MM.1S (cell line): Measurements from ENCODE around the gene SPINT1.

Source experiments
- EZH2 ChIP-seq: fragments of 300-600 bp; sonication (generic); optimal IDR thresholded peaks from 2 replicates; pipeline ENCODE3; 2017; ENCODE audit warnings: low read depth, mild to moderate bottlenecking, antibody characterized with exemption, low read length, mixed read lengths
- TF ChIP-seq, protein P1 (sequence below): fragments of 300-600 bp; sonication (generic); IDR thresholded peaks from 2 replicates; pipeline ENCODE4 v1.5.1; 2016; ENCODE audit warnings: antibody characterized with exemption, low read length, mixed read lengths

DNA sequence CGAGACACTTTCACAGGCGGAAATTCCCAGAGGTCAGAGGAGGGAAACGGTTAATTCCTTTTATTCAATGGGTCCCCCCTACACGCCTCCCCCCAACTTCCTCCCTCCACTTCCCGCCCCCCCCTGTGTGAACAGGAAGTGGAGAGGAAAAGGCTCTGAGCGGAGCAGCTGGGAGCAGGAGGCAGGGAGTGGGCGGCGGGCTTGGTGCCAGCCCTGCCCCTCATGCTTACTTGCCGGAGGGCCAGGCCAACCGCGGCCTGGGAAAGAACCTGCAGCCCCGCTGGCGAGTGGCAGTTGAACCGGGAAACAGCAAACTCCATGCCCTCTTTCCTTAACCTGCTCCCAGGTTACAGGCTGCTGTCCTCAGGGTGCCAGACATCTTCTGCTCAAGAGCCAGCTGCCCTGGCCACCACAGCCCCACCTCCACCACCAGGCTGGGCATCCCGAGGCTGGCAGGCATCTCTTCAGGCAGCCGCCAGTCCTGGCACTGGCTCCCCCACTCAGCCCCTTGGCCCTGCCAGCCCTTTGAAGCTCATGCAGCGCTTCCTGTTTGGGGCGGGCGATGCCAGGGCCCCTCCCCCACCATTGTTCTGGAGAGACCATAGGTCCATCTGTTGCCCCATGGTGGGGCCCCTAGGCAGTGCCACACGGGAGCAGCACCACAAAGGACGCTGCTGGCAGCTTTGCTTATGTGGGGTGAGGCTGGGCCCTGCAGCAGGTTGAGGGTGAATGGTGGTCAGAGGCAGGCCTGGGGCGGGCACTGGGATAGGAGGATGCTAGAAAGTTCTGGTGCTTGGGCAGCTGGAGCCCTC is 63.3 kb downstream of the SPINT1 start:
- TF ChIP-seq, protein P1, sequence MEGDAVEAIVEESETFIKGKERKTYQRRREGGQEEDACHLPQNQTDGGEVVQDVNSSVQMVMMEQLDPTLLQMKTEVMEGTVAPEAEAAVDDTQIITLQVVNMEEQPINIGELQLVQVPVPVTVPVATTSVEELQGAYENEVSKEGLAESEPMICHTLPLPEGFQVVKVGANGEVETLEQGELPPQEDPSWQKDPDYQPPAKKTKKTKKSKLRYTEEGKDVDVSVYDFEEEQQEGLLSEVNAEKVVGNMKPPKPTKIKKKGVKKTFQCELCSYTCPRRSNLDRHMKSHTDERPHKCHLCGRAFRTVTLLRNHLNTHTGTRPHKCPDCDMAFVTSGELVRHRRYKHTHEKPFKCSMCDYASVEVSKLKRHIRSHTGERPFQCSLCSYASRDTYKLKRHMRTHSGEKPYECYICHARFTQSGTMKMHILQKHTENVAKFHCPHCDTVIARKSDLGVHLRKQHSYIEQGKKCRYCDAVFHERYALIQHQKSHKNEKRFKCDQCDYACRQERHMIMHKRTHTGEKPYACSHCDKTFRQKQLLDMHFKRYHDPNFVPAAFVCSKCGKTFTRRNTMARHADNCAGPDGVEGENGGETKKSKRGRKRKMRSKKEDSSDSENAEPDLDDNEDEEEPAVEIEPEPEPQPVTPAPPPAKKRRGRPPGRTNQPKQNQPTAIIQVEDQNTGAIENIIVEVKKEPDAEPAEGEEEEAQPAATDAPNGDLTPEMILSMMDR, result no peak
- TF ChIP-seq EZH2, result no peak
